HG03045 (cell line): ENCODE data around the gene TACC3.
A peak's percentile ranks its signal among the peaks of the same experiment; 100 is the strongest.

Experiments used
- ATAC-seq: cut with Tn5 transposase; IDR thresholded peaks from one replicate; pipeline ENCODE4 v1.9.1; 2021; ENCODE audit warnings: mild to moderate bottlenecking, moderate library complexity; ENCODE audit not compliant: unreplicated experiment

Gene TACC3

GRCh38 chr4:1721003-1721665, at the start of gene TACC3, which contains the start of gene TMEM129:
Gene TACC3 (plus strand): TSS chr4:1721521. CDS start chr4:1723422, 1,901 bp downstream.
Gene TMEM129 (minus strand): TSS chr4:1721323. CDS start chr4:1720837, 486 bp downstream.
- ATAC-seq = peak; percentile 74

GRCh38 chr4:1673671-1674070, 47.6 kb upstream of the TACC3 start:
- no peak for ATAC-seq

- ATAC-seq = no peak
Observed at GRCh38 chr4:1674682-1675081, 46.6 kb upstream of the TACC3 start.

- ATAC-seq = no peak
Observed at GRCh38 chr4:1675136-1675801, 46.1 kb upstream of the TACC3 start.

- no peak for ATAC-seq
Observed at GRCh38 chr4:1675802-1676137, 45.6 kb upstream of the TACC3 start.

- no peak for ATAC-seq
Observed at GRCh38 chr4:1676605-1677525, 44.5 kb upstream of the TACC3 start.

- ATAC-seq = no peak
Observed at GRCh38 chr4:1678244-1678643, 43.1 kb upstream of the TACC3 start.

- ATAC-seq = no peak
Observed at GRCh38 chr4:1682860-1683259, 38.5 kb upstream of the TACC3 start.

- ATAC-seq = no peak
Observed at GRCh38 chr4:1683261-1683735, 38.0 kb upstream of the TACC3 start.

- peak; percentile 86 for ATAC-seq
Observed at GRCh38 chr4:1683736-1684505, 37.4 kb upstream of the TACC3 start, which contains the start of gene FAM53A. Gene FAM53A (minus strand): TSS chr4:1684313. CDS start chr4:1668741, 15,572 bp downstream.

- no peak for ATAC-seq
Observed at GRCh38 chr4:1684506-1685234, 36.7 kb upstream of the TACC3 start.

GRCh38 chr4:1685235-1686150, 35.8 kb upstream of the TACC3 start:
- no peak for ATAC-seq

- ATAC-seq = no peak
Observed at GRCh38 chr4:1686440-1687036, 34.8 kb upstream of the TACC3 start.

- ATAC-seq = no peak
Observed at GRCh38 chr4:1690698-1691097, 30.6 kb upstream of the TACC3 start.

- no peak for ATAC-seq
Observed at GRCh38 chr4:1691737-1692373, 29.5 kb upstream of the TACC3 start.

GRCh38 chr4:1693131-1693896, 28.0 kb upstream of the TACC3 start:
- no peak for ATAC-seq

GRCh38 chr4:1695913-1696312, 25.4 kb upstream of the TACC3 start:
- ATAC-seq = no peak
